HG03039 (cell line): Measurements from ENCODE around the gene TFF2.

Experiments used
- ATAC-seq: cut with Tn5 transposase; IDR thresholded peaks from one replicate; pipeline ENCODE4 v1.9.1; 2021; ENCODE audit warnings: mild to moderate bottlenecking, moderate library complexity; ENCODE audit not compliant: unreplicated experiment

The TFF2 gene

GRCh38 chr21:42321231-42321630, 29.6 kb downstream of the TFF2 start:
- ATAC-seq = no peak

GRCh38 chr21:42320791-42321190, 30.0 kb downstream of the TFF2 start:
- no peak for ATAC-seq

GRCh38 chr21:42319851-42320572, 30.8 kb downstream of the TFF2 start:
- no peak for ATAC-seq

GRCh38 chr21:42319376-42319775, 31.4 kb downstream of the TFF2 start:
- ATAC-seq = no peak

GRCh38 chr21:42317826-42318746, 32.7 kb downstream of the TFF2 start:
- ATAC-seq = no peak

- no peak for ATAC-seq
Measured at GRCh38 chr21:42317341-42317741, 33.5 kb downstream of the TFF2 start.

GRCh38 chr21:42316891-42317290, 33.9 kb downstream of the TFF2 start:
- ATAC-seq = no peak

GRCh38 chr21:42315296-42315891, 35.4 kb downstream of the TFF2 start, which contains the start of gene TFF3:
TFF3 (minus strand) TSS chr21:42315409; CDS start chr21:42315374, 35 bp downstream.
- ATAC-seq = no peak

- ATAC-seq = no peak
Measured at GRCh38 chr21:42314616-42315295, 36.0 kb downstream of the TFF2 start.

GRCh38 chr21:42313501-42313969, 37.3 kb downstream of the TFF2 start:
- ATAC-seq = no peak

GRCh38 chr21:42312626-42313104, 38.1 kb downstream of the TFF2 start:
- ATAC-seq = no peak

GRCh38 chr21:42311816-42312625, 38.8 kb downstream of the TFF2 start:
- no peak for ATAC-seq

- no peak for ATAC-seq
Measured at GRCh38 chr21:42311160-42311559, 39.6 kb downstream of the TFF2 start.

- no peak for ATAC-seq
Measured at GRCh38 chr21:42310411-42311001, 40.3 kb downstream of the TFF2 start.

- ATAC-seq = no peak
Measured at GRCh38 chr21:42309753-42310213, 41.0 kb downstream of the TFF2 start.

GRCh38 chr21:42308914-42309752, 41.7 kb downstream of the TFF2 start:
- no peak for ATAC-seq

GRCh38 chr21:42308161-42308913, 42.5 kb downstream of the TFF2 start:
- ATAC-seq = no peak

- ATAC-seq = no peak
Measured at GRCh38 chr21:42307106-42307505, 43.7 kb downstream of the TFF2 start.
